Uterus (tissue), 4 donors: Measurements from ENCODE around the gene AHCYL1. TPM values are rescaled to one million over a fixed set of nuclear protein-coding genes. Genes with fewer than 3 reads are reported as not detected.

ENCODE experiments used
- DNase-seq, 2 donors: peaks; one replicate each; pipeline ENCODE4 v3.0.0-alpha.2; 2019 to 2020
- H3K27ac ChIP-seq, 2 donors: fragments of 200-600 bp; sonication (generic); 1 replicate in 1 of 2; 2 replicates in 1 of 2; pipeline ENCODE4 v1.5.1; 2016 to 2018
- H3K27me3 ChIP-seq, 2 donors: fragments of 200-600 bp; sonication (generic); one replicate each; pipeline ENCODE4 v1.5.1; 2018 to 2019; ENCODE audit warnings: control low read depth in 1 of 2
- H3K36me3 ChIP-seq, 2 donors: fragments of 200-600 bp; sonication (generic); one replicate each; pipeline ENCODE4 v1.5.1; 2019; ENCODE audit warnings: control low read depth in 1 of 2
- H3K4me1 ChIP-seq, 2 donors: fragments of 200-600 bp; sonication (generic); one replicate each; pipeline ENCODE4 v1.5.1; 2018 to 2019; ENCODE audit warnings: control low read depth in 1 of 2
- H3K4me3 ChIP-seq, 2 donors: fragments of 200-600 bp; sonication (generic); 1 replicate in 1 of 2; 2 replicates in 1 of 2; pipeline ENCODE4 v1.5.1; 2018 to 2019; ENCODE audit warnings: mild to moderate bottlenecking in 1 of 2
- H3K9me3 ChIP-seq, 2 donors: fragments of 200-600 bp; sonication (generic); one replicate each; pipeline ENCODE4 v1.5.1; 2019; ENCODE audit warnings: control low read depth in 1 of 2
- POLR2A ChIP-seq, 2 donors: fragments of 450-650 bp; IDR thresholded peaks; one replicate each; pipeline ENCODE4 v1.6.1; 2016; ENCODE audit warnings: antibody characterized with exemption in 2 of 2, mild to moderate bottlenecking in 1 of 2, moderate library complexity in 1 of 2
- intact Hi-C: fragments of 100-400 bp; cut with DNase I; formaldehyde crosslinking; loops from one replicate; pipeline ENCODE4 v1.15.1; 2023; ENCODE audit warnings: low total_unique reads
- total RNA-seq, 4 donors: library from RNA; depleted of rRNA in 3 of 4; stranded (reverse); fragments of >200 nt in 3 of 4; gene quantifications; one replicate each; pipeline versions ENCODE4 v1.1.0 to v1.2.4, GENCODE V29; 2014 to 2023
- TF ChIP-seq, protein P1 (sequence below), 4 experiments: fragments of 200-600 bp in 2 of 4; fragments of 450-650 bp in 2 of 4; sonication (generic) in 2 of 4; IDR thresholded peaks; one replicate each; pipeline ENCODE4 v1.5.1; 2016 to 2019; ENCODE audit warnings: antibody characterized with exemption in 4 of 4, mild to moderate bottlenecking in 2 of 4, moderate library complexity in 1 of 4
- donor health status: DM: yes; HTN: yes; CAD: no.

The AHCYL1 gene
- total RNA-seq, 4 donors from 2014 or later = 51.2 to 183 (median 70.2) TPM

DNA sequence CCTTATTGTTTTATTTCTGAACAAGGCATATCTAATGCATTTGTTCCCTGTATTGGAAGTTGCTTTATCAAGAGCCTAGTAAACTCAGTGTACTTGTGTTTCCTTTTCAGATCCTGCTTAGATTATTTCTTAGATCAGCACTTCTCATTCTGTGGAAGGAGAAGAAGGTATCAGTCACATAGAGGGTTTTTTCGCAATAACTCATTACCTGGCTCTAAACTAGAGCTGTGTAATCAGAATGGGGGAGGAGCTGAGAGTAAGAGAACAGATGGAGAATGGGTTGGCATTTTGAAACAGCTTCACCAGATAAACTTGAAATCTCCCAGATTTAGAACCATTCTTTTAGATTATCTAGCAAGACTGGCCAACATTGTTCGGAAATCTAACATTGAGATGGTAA is 11.0 kb downstream of the AHCYL1 start:
- Histone ChIP-seq H3K27me3 (no peaks in the 10 kb centered on the region), H3K36me3 (no peaks in the 10 kb centered on the region), H3K4me3 (no peak overlapping the region), H3K27ac (peak overlapping the region in 1 of 2 donors; percentile 7), H3K4me1 (peaks cover 0 to 5% of the 10 kb centered on the region in 2 donors), H3K9me3 (no peaks in the 10 kb centered on the region)
- no peak for DNase-seq
- intact Hi-C loops = no loop called here
- TF ChIP-seq, protein P1, sequence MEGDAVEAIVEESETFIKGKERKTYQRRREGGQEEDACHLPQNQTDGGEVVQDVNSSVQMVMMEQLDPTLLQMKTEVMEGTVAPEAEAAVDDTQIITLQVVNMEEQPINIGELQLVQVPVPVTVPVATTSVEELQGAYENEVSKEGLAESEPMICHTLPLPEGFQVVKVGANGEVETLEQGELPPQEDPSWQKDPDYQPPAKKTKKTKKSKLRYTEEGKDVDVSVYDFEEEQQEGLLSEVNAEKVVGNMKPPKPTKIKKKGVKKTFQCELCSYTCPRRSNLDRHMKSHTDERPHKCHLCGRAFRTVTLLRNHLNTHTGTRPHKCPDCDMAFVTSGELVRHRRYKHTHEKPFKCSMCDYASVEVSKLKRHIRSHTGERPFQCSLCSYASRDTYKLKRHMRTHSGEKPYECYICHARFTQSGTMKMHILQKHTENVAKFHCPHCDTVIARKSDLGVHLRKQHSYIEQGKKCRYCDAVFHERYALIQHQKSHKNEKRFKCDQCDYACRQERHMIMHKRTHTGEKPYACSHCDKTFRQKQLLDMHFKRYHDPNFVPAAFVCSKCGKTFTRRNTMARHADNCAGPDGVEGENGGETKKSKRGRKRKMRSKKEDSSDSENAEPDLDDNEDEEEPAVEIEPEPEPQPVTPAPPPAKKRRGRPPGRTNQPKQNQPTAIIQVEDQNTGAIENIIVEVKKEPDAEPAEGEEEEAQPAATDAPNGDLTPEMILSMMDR (IDR thresholded peaks at IDR 0.05) = no peak
- no peak for TF ChIP-seq POLR2A (IDR thresholded peaks at IDR 0.05)

DNA sequence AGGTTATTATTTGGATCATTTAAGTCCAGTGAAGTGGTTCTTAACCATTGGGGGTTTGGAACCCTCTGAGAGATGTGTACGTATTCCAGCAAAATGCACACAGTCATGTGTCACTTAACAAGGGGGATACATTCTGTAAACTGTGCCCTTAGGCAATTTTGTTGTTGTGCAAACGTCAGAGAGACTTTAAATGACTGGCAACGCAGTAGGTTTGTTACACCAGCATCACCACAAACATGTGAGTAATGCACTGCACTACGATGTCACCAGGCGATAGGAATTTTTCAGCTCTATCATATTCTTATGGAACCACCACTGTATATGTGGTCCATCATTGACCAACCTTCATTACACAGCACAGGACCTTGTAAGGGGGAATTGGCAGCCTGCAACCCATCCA is 11.9 kb downstream of the AHCYL1 start:
- Histone ChIP-seq H3K9me3 (no peaks in the 10 kb centered on the region), H3K36me3 (no peaks in the 10 kb centered on the region), H3K4me3 (no peak overlapping the region), H3K27me3 (no peaks in the 10 kb centered on the region), H3K4me1 (peaks cover 0 to 5% of the 10 kb centered on the region in 2 donors), H3K27ac (no peak overlapping the region)
- intact Hi-C loops = no loop called here
- DNase-seq = no peak
- no peak for TF ChIP-seq POLR2A (IDR thresholded peaks at IDR 0.05)
- TF ChIP-seq, protein P1 (IDR thresholded peaks at IDR 0.05) = no peak

DNA sequence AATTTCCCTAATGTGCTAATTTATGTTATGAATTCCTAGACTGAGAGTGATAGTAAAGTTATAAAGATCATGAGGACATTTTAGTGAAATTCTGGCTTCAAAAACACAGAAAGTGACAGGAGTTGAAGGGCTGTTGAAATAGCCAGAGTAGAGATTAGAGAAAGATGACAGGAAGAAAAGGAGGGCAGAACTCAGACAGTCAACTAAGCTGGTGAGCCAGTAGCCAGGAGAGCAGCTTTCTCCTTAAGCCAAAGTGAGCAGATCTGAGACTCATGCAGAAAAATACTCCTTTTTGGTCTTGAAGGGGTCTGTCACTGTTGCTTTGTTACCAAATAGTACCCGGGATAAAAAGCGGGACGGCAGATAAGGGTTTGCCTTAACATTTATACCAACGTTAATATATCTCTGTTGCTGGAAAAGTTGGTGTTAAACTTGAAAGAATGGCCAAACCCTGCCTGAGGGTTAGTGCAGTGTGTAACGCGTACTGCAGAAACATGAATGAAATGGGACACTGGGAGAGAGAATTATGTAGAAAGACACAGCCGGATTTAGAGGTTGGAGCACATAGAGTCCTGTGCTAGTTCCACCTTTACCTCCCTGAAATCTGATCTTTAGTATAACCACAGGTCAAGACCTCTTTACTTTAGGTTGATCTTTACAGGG is 12.8 kb downstream of the AHCYL1 start:
- TF ChIP-seq, protein P1 (IDR thresholded peaks at IDR 0.05) = no peak
- no peak for TF ChIP-seq POLR2A (IDR thresholded peaks at IDR 0.05)
- Histone ChIP-seq H3K27me3 (no peaks in the 10 kb centered on the region), H3K9me3 (no peaks in the 10 kb centered on the region), H3K4me1 (peaks cover 0 to 5% of the 10 kb centered on the region in 2 donors), H3K27ac (no peak overlapping the region), H3K36me3 (no peaks in the 10 kb centered on the region), H3K4me3 (no peak overlapping the region)
- intact Hi-C loops = no loop called here
- DNase-seq = no peak

DNA sequence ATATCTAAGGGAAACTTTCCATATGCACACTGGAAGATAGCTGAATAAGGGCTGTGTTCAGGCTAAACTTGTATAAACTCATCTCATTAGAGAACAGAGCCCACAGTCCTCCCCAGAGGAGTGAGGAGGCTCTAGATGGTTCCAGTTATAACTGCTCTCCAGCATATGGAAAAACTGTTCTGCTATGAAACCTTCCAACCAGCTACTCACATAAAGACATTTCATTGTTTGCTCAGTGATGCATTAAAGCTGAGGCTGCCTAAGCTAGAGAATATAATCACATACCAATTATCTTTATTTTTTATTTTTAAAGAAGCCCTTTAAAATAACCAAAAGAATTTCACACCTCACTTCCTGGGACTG is 13.3 kb downstream of the AHCYL1 start:
- TF ChIP-seq, protein P1 (IDR thresholded peaks at IDR 0.05) = no peak
- no peak for TF ChIP-seq POLR2A (IDR thresholded peaks at IDR 0.05)
- no peak overlapping the region for H3K27ac ChIP-seq
- no peak overlapping the region for H3K4me3 ChIP-seq
- H3K36me3 ChIP-seq = no peaks in the 10 kb centered on the region
- no peak for DNase-seq
- no peaks in the 10 kb centered on the region for H3K27me3 ChIP-seq
- no peaks in the 10 kb centered on the region for H3K9me3 ChIP-seq
- intact Hi-C loops = no loop called here
- peaks cover 0 to 5% of the 10 kb centered on the region in 2 donors for H3K4me1 ChIP-seq

DNA sequence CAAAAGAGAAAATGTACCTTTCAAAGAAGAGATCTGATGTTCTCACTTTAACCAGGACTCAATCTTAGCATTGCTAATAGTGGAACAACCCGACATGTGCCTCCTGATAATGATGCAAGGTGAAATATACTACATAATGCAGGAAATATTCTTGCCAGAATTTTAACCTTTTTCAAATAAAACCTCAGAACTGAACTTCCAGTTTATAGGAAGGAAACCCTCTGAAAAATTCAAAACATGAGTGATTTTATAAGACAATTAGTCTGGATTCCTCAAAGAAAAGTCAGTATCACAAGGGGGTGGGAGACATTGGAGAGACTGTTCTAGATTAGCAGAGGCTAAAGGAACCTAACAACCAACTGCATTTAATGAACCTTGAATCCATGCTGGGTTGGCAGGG is 18.1 kb downstream of the AHCYL1 start:
- H3K4me1 ChIP-seq = peaks cover 0 to 11% of the 10 kb centered on the region in 2 donors

More for the DNA sequence above, 18.1 kb downstream of the AHCYL1 start:
- no peak overlapping the region for H3K4me3 ChIP-seq
- TF ChIP-seq, protein P1 (IDR thresholded peaks at IDR 0.05) = no peak
- TF ChIP-seq POLR2A (IDR thresholded peaks at IDR 0.05) = no peak
- H3K9me3 ChIP-seq = no peaks in the 10 kb centered on the region
- no peaks in the 10 kb centered on the region for H3K27me3 ChIP-seq
- peak overlapping the region; percentile 83 to 89 for H3K27ac ChIP-seq
- H3K36me3 ChIP-seq = no peaks in the 10 kb centered on the region
- intact Hi-C loops = no loop called here
- no peak for DNase-seq
